Measurements from ENCODE around the gene RAF1. TPM values are rescaled to one million over a fixed set of nuclear protein-coding genes. Genes with fewer than 3 reads are reported as not detected.

The RAF1 gene
- polyA plus RNA-seq, 2 of the 4 experiments (the other 2 are of a cell fraction) = 56.2 to 94.6 TPM

- TF ChIP-seq ELK1 (IDR thresholded peaks at IDR 0.05; ENCODE audit: low read depth, low read length) (no peak), RFX5 (IDR thresholded peaks at IDR 0.05) (no peak), PBX3 (IDR thresholded peaks at IDR 0.05) (no peak)
Observed at GRCh38 chr3:12622335-12622734, 41.6 kb downstream of the RAF1 start (continued).

GRCh38 chr3:12620729-12621128, 43.2 kb downstream of the RAF1 start:
- no peak for TF ChIP-seq RAD21 (conservative IDR thresholded peaks at IDR 0.05 in 1 of 2, IDR thresholded peaks at IDR 0.05 in 1 of 2)
- no peak for TF ChIP-seq HES2 (IDR thresholded peaks at IDR 0.05)
- no peak for TF ChIP-seq ZSCAN20 (CRISPR knock-in tag; IDR thresholded peaks at IDR 0.05)
- TF ChIP-seq RCOR1 (IDR thresholded peaks at IDR 0.05; ENCODE audit: low read depth, low read length) = no peak
- no peak for TF ChIP-seq POLR2AphosphoS2 (conservative IDR thresholded peaks at IDR 0.05; ENCODE audit: low read length)
- no peak for TF ChIP-seq CHD4 (IDR thresholded peaks at IDR 0.05; ENCODE audit: borderline replicate concordance)
- no peak for TF ChIP-seq ZNF302 (CRISPR knock-in tag; IDR thresholded peaks at IDR 0.05)
- TF ChIP-seq POLR2A (IDR thresholded peaks at IDR 0.05; ENCODE audit: low read length) = no peak
- TF ChIP-seq NPAS2 (CRISPR knock-in tag; IDR thresholded peaks at IDR 0.05; ENCODE audit: borderline replicate concordance) = no peak
- no peak for TF ChIP-seq FOXS1 (CRISPR knock-in tag; IDR thresholded peaks at IDR 0.05)
- no peak for TF ChIP-seq FOSL2 (IDR thresholded peaks at IDR 0.05)
- no peak for TF ChIP-seq FOSL2 (CRISPR knock-in tag; IDR thresholded peaks at IDR 0.05)
- TF ChIP-seq SMC3 (IDR thresholded peaks at IDR 0.05) = no peak
- no peak for TF ChIP-seq EP300 (IDR thresholded peaks at IDR 0.05)
- no peak for TF ChIP-seq MAZ (IDR thresholded peaks at IDR 0.05; ENCODE audit: borderline replicate concordance, low read depth, low read length)
- TF ChIP-seq TFCP2L1 (CRISPR knock-in tag; IDR thresholded peaks at IDR 0.05) = no peak
- no peak for TF ChIP-seq HOXA7 (CRISPR knock-in tag; IDR thresholded peaks at IDR 0.05)
- no peak for TF ChIP-seq REST (IDR thresholded peaks at IDR 0.05)
- no peak for TF ChIP-seq CBX8 (IDR thresholded peaks at IDR 0.05)
- TF ChIP-seq CEBPB (IDR thresholded peaks at IDR 0.05) = no peak
- no peak for TF ChIP-seq NR3C1 (IDR thresholded peaks at IDR 0.05)
- POLR2A ChIA-PET = no interaction called here

More at GRCh38 chr3:12620729-12621128, 43.2 kb downstream of the RAF1 start:
- Histone ChIP-seq H3K4me3 (no peak overlapping the region), H3K4me2 (no peak overlapping the region), H3K9me3 (no peaks in the 10 kb centered on the region), H3K4me1 (0 out of 3 replicates have a peak, but pooled peaks cover 4% of the 10 kb centered on the region), H3K27ac (no peak overlapping the region)
- CTCF ChIA-PET = no interaction called here
- no peak for ATAC-seq
- no peak for FAIRE-seq
- DNase-seq (ENCODE audit: low read depth in 1 of 2, low spot score in 1 of 2) = no peak

Data from A549 (cell line).